Chondrocyte (in vitro differentiated cells): ENCODE results near the gene SEC14L1. TPM values are rescaled to one million over a fixed set of nuclear protein-coding genes. Genes with fewer than 3 reads are reported as not detected.

ENCODE experiments used
- DNase-seq: peaks from one replicate; pipeline ENCODE4 v3.0.0; 2021; ENCODE audit warnings: mixed read lengths, low spot score
- H3K27ac Mint-ChIP-seq: one replicate; pipeline ENCODE4 v1.8.0; 2021; ENCODE audit warnings: mild to moderate bottlenecking, moderate library complexity, mixed read lengths; ENCODE audit not compliant: unreplicated experiment
- H3K27me3 Mint-ChIP-seq: 2 replicates; pipeline ENCODE4 v1.8.0; 2021; ENCODE audit warnings: low read depth, mixed read lengths
- H3K36me3 Mint-ChIP-seq: 2 replicates; pipeline ENCODE4 v1.8.0; 2021; ENCODE audit warnings: low read depth, mixed read lengths
- H3K4me1 Mint-ChIP-seq: 2 replicates; pipeline ENCODE4 v1.8.0; 2021; ENCODE audit warnings: low read depth, mild to moderate bottlenecking, mixed read lengths
- H3K4me3 Mint-ChIP-seq: one replicate; pipeline ENCODE4 v1.8.0; 2021; ENCODE audit warnings: mild to moderate bottlenecking, moderate library complexity, mixed read lengths; ENCODE audit not compliant: unreplicated experiment
- H3K9me3 Mint-ChIP-seq: 2 replicates; pipeline ENCODE4 v1.8.0; 2021; ENCODE audit warnings: low read depth, mixed read lengths
- CTCF ChIP-seq: fragments of 200-600 bp; sonication (generic); IDR thresholded peaks from 2 replicates; pipeline ENCODE4 v1.5.0; 2021; ENCODE audit warnings: antibody characterized with exemption, mild to moderate bottlenecking, moderate library complexity
- total RNA-seq: library from RNA; stranded (reverse); gene quantifications from 3 replicates; pipeline ENCODE4 v1.2.1, GENCODE V29; 2021

SEC14L1 gene
- total RNA-seq, 1 donor from 2014 or later, result 51.8 TPM

- H3K36me3 Mint-ChIP-seq, result no peaks in the 10 kb centered on the region
- TF ChIP-seq CTCF, result no peak
- no peak overlapping the region for H3K4me3 Mint-ChIP-seq
- H3K27me3 Mint-ChIP-seq, result no peaks in the 10 kb centered on the region
- DNase-seq, result no peak
- peak overlapping the region; percentile 49 for H3K27ac Mint-ChIP-seq
- no peaks in the 10 kb centered on the region for H3K9me3 Mint-ChIP-seq
- H3K4me1 Mint-ChIP-seq, result peaks cover 54% of the 10 kb centered on the region
These were observed 22.4 kb upstream of the SEC14L1 start for GRCh38 chr17:77118251-77118928.

- Mint-ChIP-seq H3K27ac (no peak overlapping the region), H3K27me3 (no peaks in the 10 kb centered on the region), H3K9me3 (no peaks in the 10 kb centered on the region), H3K36me3 (no peaks in the 10 kb centered on the region), H3K4me3 (no peak overlapping the region), H3K4me1 (peaks cover 64% of the 10 kb centered on the region)
- TF ChIP-seq CTCF, result no peak
- no peak for DNase-seq
These were observed 21.0 kb upstream of the SEC14L1 start for GRCh38 chr17:77119668-77120301.

GRCh38 chr17:77120868-77121267, 19.9 kb upstream of the SEC14L1 start:
- TF ChIP-seq CTCF, result no peak
- Mint-ChIP-seq H3K27me3 (no peaks in the 10 kb centered on the region), H3K27ac (peak overlapping the region; percentile 54), H3K36me3 (no peaks in the 10 kb centered on the region), H3K9me3 (no peaks in the 10 kb centered on the region), H3K4me1 (peaks cover 70% of the 10 kb centered on the region), H3K4me3 (no peak overlapping the region)
- DNase-seq, result no peak

GRCh38 chr17:77124192-77124889, 16.4 kb upstream of the SEC14L1 start:
- Mint-ChIP-seq H3K27me3 (no peaks in the 10 kb centered on the region), H3K4me1 (peaks cover 67% of the 10 kb centered on the region)

More at GRCh38 chr17:77124192-77124889, 16.4 kb upstream of the SEC14L1 start:
- H3K9me3 Mint-ChIP-seq, result no peaks in the 10 kb centered on the region
- TF ChIP-seq CTCF, result no peak
- no peak overlapping the region for H3K4me3 Mint-ChIP-seq
- no peaks in the 10 kb centered on the region for H3K36me3 Mint-ChIP-seq
- peak overlapping the region; percentile 92 for H3K27ac Mint-ChIP-seq
- no peak for DNase-seq
